ENCODE measurements around the gene EML4.
A peak's percentile ranks its signal among the peaks of the same experiment; 100 is the strongest.
"Not testable (repeated sequence)": the region's sequence is repeated elsewhere in the genome, so short reads cannot be mapped to it uniquely, and the experiment has no call there.

The EML4 gene

GRCh38 chr2:42169100-42169873 lies at the start of gene EML4:
Gene EML4, plus strand, starts transcription at chr2:42169353. Its CDS starts 259 bp downstream, at chr2:42169612.
- DNase-seq = peak; percentile 41

GRCh38 chr2:42123426-42123825 lies 45.7 kb upstream of the EML4 start:
- DNase-seq = no peak

GRCh38 chr2:42124011-42124785 lies 45.0 kb upstream of the EML4 start:
- no peak for DNase-seq

GRCh38 chr2:42125841-42126594 lies 43.1 kb upstream of the EML4 start:
- DNase-seq = no peak

GRCh38 chr2:42126873-42127272 lies 42.3 kb upstream of the EML4 start:
- not testable (repeated sequence) for DNase-seq

GRCh38 chr2:42127425-42128424 lies 41.4 kb upstream of the EML4 start:
- no peak for DNase-seq

GRCh38 chr2:42128721-42129486 lies 40.2 kb upstream of the EML4 start:
- DNase-seq = no peak

GRCh38 chr2:42129487-42129852 lies 39.7 kb upstream of the EML4 start:
- no peak for DNase-seq

GRCh38 chr2:42129947-42130346 lies 39.2 kb upstream of the EML4 start:
- no peak for DNase-seq

- not testable (repeated sequence) for DNase-seq
These were observed 38.3 kb upstream of the EML4 start for GRCh38 chr2:42130858-42131257.

GRCh38 chr2:42132191-42132965 lies 36.8 kb upstream of the EML4 start:
- no peak for DNase-seq

GRCh38 chr2:42132966-42133641 lies 36.0 kb upstream of the EML4 start:
- peak; percentile 53 for DNase-seq

GRCh38 chr2:42133771-42134195 lies 35.4 kb upstream of the EML4 start:
- DNase-seq = no peak

GRCh38 chr2:42134401-42134932 lies 34.7 kb upstream of the EML4 start:
- not testable (repeated sequence) for DNase-seq

GRCh38 chr2:42135381-42136312 lies 33.5 kb upstream of the EML4 start:
- no peak for DNase-seq

- no peak for DNase-seq
These were observed 32.4 kb upstream of the EML4 start for GRCh38 chr2:42136782-42137124.

GRCh38 chr2:42137125-42137841 lies 31.9 kb upstream of the EML4 start:
- DNase-seq = no peak
